Sigmoid colon (tissue), 7 donors: ENCODE data around the gene WFS1. TPM values are rescaled to one million over a fixed set of nuclear protein-coding genes. Genes with fewer than 3 reads are reported as not detected.
A peak's percentile ranks its signal among the peaks of the same experiment; 100 is the strongest.

Experiments
- DNase-seq: peaks from one replicate; pipeline ENCODE4 v3.0.0-alpha.2; 2019
- H3K27ac ChIP-seq, 4 donors: fragments of 200-600 bp; sonication (generic); one replicate each; pipeline ENCODE4 v1.5.1; 2016 to 2019; ENCODE audit warnings: mild to moderate bottlenecking in 1 of 4
- H3K27me3 ChIP-seq, 3 donors: fragments of 200-600 bp; sonication (generic); one replicate each; pipeline ENCODE4 v1.5.1; 2019; ENCODE audit warnings: mild to moderate bottlenecking in 1 of 3
- H3K36me3 ChIP-seq, 4 donors: fragments of 200-600 bp; sonication (generic); one replicate each; pipeline ENCODE4 v1.5.1; 2016 to 2019
- H3K4me1 ChIP-seq, 4 donors: fragments of 200-600 bp; sonication (generic); one replicate each; pipeline ENCODE4 v1.5.1; 2017 to 2019
- H3K4me3 ChIP-seq, 4 donors: fragments of 200-600 bp; sonication (generic); one replicate each; pipeline ENCODE4 v1.5.1; 2017 to 2019; ENCODE audit warnings: mild to moderate bottlenecking in 2 of 4, moderate library complexity in 1 of 4
- H3K9me3 ChIP-seq, 4 donors: fragments of 200-600 bp in 3 of 4; sonication (generic) in 3 of 4; one replicate each; pipeline versions ENCODE4 v1.5.1 to v1.6.1; 2013 to 2019
- CTCF ChIP-seq, 4 experiments: fragments of 450-650 bp in 3 of 4; fragments of 200-600 bp in 1 of 4; IDR thresholded peaks; one replicate each; pipeline ENCODE4 v1.5.1; 2016 to 2019; ENCODE audit warnings: antibody characterized with exemption in 4 of 4, mild to moderate bottlenecking in 3 of 4, moderate library complexity in 2 of 4
- EP300 ChIP-seq, 4 donors: sonication (generic); formaldehyde crosslinking; IDR thresholded peaks; one replicate each; pipeline ENCODE4 v1.6.1; 2017; ENCODE audit warnings: antibody characterized with exemption in 4 of 4
- POLR2A ChIP-seq, 2 donors: fragments of 450-650 bp; IDR thresholded peaks; one replicate each; pipeline ENCODE4 v1.6.1; 2016; ENCODE audit warnings: antibody characterized with exemption in 2 of 2, mild to moderate bottlenecking in 2 of 2, moderate library complexity in 2 of 2
- POLR2AphosphoS5 ChIP-seq, 4 donors: sonication (generic); formaldehyde crosslinking; IDR thresholded peaks; one replicate each; pipeline ENCODE4 v1.6.1; 2017; ENCODE audit warnings: antibody characterized with exemption in 4 of 4
- WGBS, 2 donors: extraction: QIAGEN DNeasy Blood & Tissue Kit; methylation state at CpG; one replicate each; pipeline ENCODE4 v1.1.7; 2013; 5-methylcytosine and 5-hydroxymethylcytosine counted together
- intact Hi-C: fragments of 100-400 bp; cut with DNase I; formaldehyde crosslinking; loops from one replicate; pipeline ENCODE4 v1.15.1; 2023
- polyA plus RNA-seq, 3 donors: library from polyadenylated mRNA; stranded (reverse); fragments of 200-250 nt; gene quantifications; one replicate each; pipeline ENCODE4 v1.2.3, GENCODE V29; 2013
- total RNA-seq, 4 donors: library from RNA; depleted of rRNA; stranded (reverse); fragments of >200 nt; gene quantifications; one replicate each; pipeline ENCODE4 v1.1.0, GENCODE V29; 2016
- donor health status: healthy with polysubstance abuse.
- donor health status: Bipolar disorder and iron deficiency.
- donor health status: healthy.

Gene WFS1
- total and polyA plus RNA-seq, 7 donors = 1.4 to 69.0 (median 34.6) TPM

GRCh38 chr4:6330384-6330767 is 60.7 kb downstream of the WFS1 start:
- Histone ChIP-seq H3K4me3 (no peak overlapping the region), H3K27ac (no peak overlapping the region), H3K9me3 (peaks cover 0 to 3% (median 0%) of the 10 kb centered on the region in 4 donors), H3K4me1 (no peaks in the 10 kb centered on the region), H3K36me3 (no peaks in the 10 kb centered on the region), H3K27me3 (peaks cover 0 to 42% (median 2%) of the 10 kb centered on the region in 3 donors)
- no peak for TF ChIP-seq POLR2AphosphoS5 (IDR thresholded peaks at IDR 0.05)
- no peak for TF ChIP-seq EP300 (IDR thresholded peaks at IDR 0.05)
- no peak for TF ChIP-seq POLR2A (IDR thresholded peaks at IDR 0.05)
- no peak for TF ChIP-seq CTCF (IDR thresholded peaks at IDR 0.05)
- WGBS, 2 donors = 84 to 86% methylated on average over 7 of the region's 7 CpGs
- no peak for DNase-seq
- intact Hi-C loops = loop anchor here (5.0 kb wide), 1 partner anchor 217 kb away; no protein-coding TSS in a partner anchor

- intact Hi-C loops = loop anchor here (5.0 kb wide), 1 partner anchor 216 kb away; no protein-coding TSS in a partner anchor
- 66 to 79% methylated on average over 8 of the region's 8 CpGs for WGBS, 2 donors
- Histone ChIP-seq H3K27me3 (peaks cover 0 to 49% (median 3%) of the 10 kb centered on the region in 3 donors), H3K27ac (no peak overlapping the region), H3K4me3 (no peak overlapping the region), H3K9me3 (peaks cover 0 to 3% (median 0%) of the 10 kb centered on the region in 4 donors), H3K36me3 (no peaks in the 10 kb centered on the region), H3K4me1 (no peaks in the 10 kb centered on the region)
- no peak for TF ChIP-seq POLR2A (IDR thresholded peaks at IDR 0.05)
- TF ChIP-seq EP300 (IDR thresholded peaks at IDR 0.05) = no peak
- no peak for TF ChIP-seq CTCF (IDR thresholded peaks at IDR 0.05)
- no peak for TF ChIP-seq POLR2AphosphoS5 (IDR thresholded peaks at IDR 0.05)
- no peak for DNase-seq
Measured at GRCh38 chr4:6331018-6331417, 61.4 kb downstream of the WFS1 start.

GRCh38 chr4:6331468-6331867 is 61.8 kb downstream of the WFS1 start:
- WGBS, 2 donors = 90 to 93% methylated on average over 6 of the region's 6 CpGs
- intact Hi-C loops = loop anchor here (5.0 kb wide), 1 partner anchor 216 kb away; no protein-coding TSS in a partner anchor

GRCh38 chr4:6332042-6332668 is 62.5 kb downstream of the WFS1 start:
- Histone ChIP-seq H3K27ac (no peak overlapping the region), H3K4me1 (no peaks in the 10 kb centered on the region), H3K9me3 (peaks cover 0 to 3% (median 0%) of the 10 kb centered on the region in 4 donors), H3K4me3 (no peak overlapping the region), H3K27me3 (peaks cover 0 to 54% (median 3%) of the 10 kb centered on the region in 3 donors), H3K36me3 (no peaks in the 10 kb centered on the region)
- intact Hi-C loops = loop anchor here (5.0 kb wide), 1 partner anchor 215 kb away; no protein-coding TSS in a partner anchor
- 47 to 50% methylated on average over 18 of the region's 18 CpGs for WGBS, 2 donors
- no peak for DNase-seq
- peak in 3 of 4 experiments; percentile 23 to 58 (median 51) for TF ChIP-seq CTCF (IDR thresholded peaks at IDR 0.05)
- no peak for TF ChIP-seq POLR2A (IDR thresholded peaks at IDR 0.05)
- no peak for TF ChIP-seq POLR2AphosphoS5 (IDR thresholded peaks at IDR 0.05)

More at GRCh38 chr4:6331468-6331867, 61.8 kb downstream of the WFS1 start:
- Histone ChIP-seq H3K9me3 (peaks cover 0 to 3% (median 0%) of the 10 kb centered on the region in 4 donors), H3K4me3 (no peak overlapping the region), H3K4me1 (no peaks in the 10 kb centered on the region), H3K27me3 (peaks cover 0 to 52% (median 3%) of the 10 kb centered on the region in 3 donors), H3K36me3 (no peaks in the 10 kb centered on the region), H3K27ac (no peak overlapping the region)
- TF ChIP-seq POLR2AphosphoS5 (IDR thresholded peaks at IDR 0.05) (no peak), POLR2A (IDR thresholded peaks at IDR 0.05) (no peak), CTCF (IDR thresholded peaks at IDR 0.05) (no peak)
- no peak for DNase-seq
